CD4-positive, alpha-beta T cell (primary cell): Measurements from ENCODE around the gene ZSCAN5B. TPM values are rescaled to one million over a fixed set of nuclear protein-coding genes. Genes with fewer than 3 reads are reported as not detected.
"Not testable (repeated sequence)": the region's sequence is repeated elsewhere in the genome, so short reads cannot be mapped to it uniquely, and the experiment has no call there.

Experiments
- ATAC-seq: fragments of 200-7000 bp; cut with Tn5 transposase; one replicate; pipeline ENCODE4 v1.10.0; 2022; ENCODE audit warnings: mild to moderate bottlenecking; ENCODE audit not compliant: poor library complexity
- CTCF ChIA-PET: fragments of 350-600 bp; sonication (Branson Sonifier 250); formaldehyde crosslinking; loops from one replicate; lab custom pipeline; 2021; ENCODE audit warnings: antibody characterized with exemption, inconsistent platforms; lab: Charles Lee
- POLR2A ChIA-PET: fragments of 350-600 bp; sonication (Branson Sonifier 250); formaldehyde crosslinking; loops from one replicate; lab custom pipeline; 2021; ENCODE audit warnings: antibody characterized with exemption, inconsistent platforms; lab: Charles Lee
- DNase-seq, 14 experiments: peaks; one replicate each; pipeline ENCODE4 v3.0.0-alpha.2; 2013 to 2020; ENCODE audit warnings: mixed read lengths in 2 of 14
- H3K27ac ChIP-seq, 2 donors: one replicate each; pipeline versions ENCODE4 v1.5.1 to v1.7.0; 2013; ENCODE audit warnings: low read length in 2 of 2, low read depth in 1 of 2, mild to moderate bottlenecking in 1 of 2
- H3K27me3 ChIP-seq, 2 experiments: 1 replicate in 1 of 2; 2 replicates in 1 of 2; pipeline versions ENCODE4 v1.6.1 to v1.7.0; 2013; ENCODE audit warnings: low read length in 2 of 2, control low read depth in 1 of 2, mild to moderate bottlenecking in 1 of 2, moderate library complexity in 1 of 2; ENCODE audit not compliant: insufficient read depth in 2 of 2, control insufficient read depth in 1 of 2
- H3K36me3 ChIP-seq: one replicate; pipeline ENCODE4 v1.6.1; 2013; ENCODE audit warnings: low read length, control low read depth; ENCODE audit not compliant: insufficient read depth
- H3K4me1 ChIP-seq: one replicate; pipeline ENCODE4 v1.6.1; 2013; ENCODE audit warnings: low read length, control low read depth; ENCODE audit not compliant: insufficient read depth
- H3K4me3 ChIP-seq: one replicate; pipeline ENCODE4 v1.5.1; 2013; ENCODE audit warnings: mild to moderate bottlenecking, low read length, moderate library complexity
- H3K9me3 ChIP-seq, 2 experiments: 1 replicate in 1 of 2; 2 replicates in 1 of 2; pipeline versions ENCODE4 v1.6.1 to v1.7.0; 2013; ENCODE audit warnings: low read length in 2 of 2, mild to moderate bottlenecking in 2 of 2, control low read depth in 1 of 2, moderate library complexity in 1 of 2; ENCODE audit not compliant: control insufficient read depth in 1 of 2, insufficient read depth in 1 of 2
- H3K27ac Mint-ChIP-seq: one replicate; pipeline ENCODE4 v1.8.0; 2020; ENCODE audit warnings: mixed read lengths
- H3K27me3 Mint-ChIP-seq: one replicate; pipeline ENCODE4 v1.8.0; 2021; ENCODE audit warnings: mixed read lengths
- H3K36me3 Mint-ChIP-seq: one replicate; pipeline ENCODE4 v1.8.0; 2021; ENCODE audit warnings: low read depth, mixed read lengths
- H3K4me1 Mint-ChIP-seq: one replicate; pipeline ENCODE4 v1.8.0; 2021; ENCODE audit warnings: low read depth, mixed read lengths
- H3K4me3 Mint-ChIP-seq: one replicate; pipeline ENCODE4 v1.8.0; 2020; ENCODE audit warnings: mild to moderate bottlenecking, mixed read lengths
- H3K9me3 Mint-ChIP-seq: one replicate; pipeline ENCODE4 v1.8.0; 2020; ENCODE audit warnings: mixed read lengths
- CTCF ChIP-seq: fragments of 200-600 bp; IDR thresholded peaks from one replicate; pipeline ENCODE4 v1.8.0; 2022; ENCODE audit warnings: antibody characterized with exemption, mild to moderate bottlenecking
- intact Hi-C, 2 experiments: fragments of 100-400 bp; cut with DNase I in 1 of 2; cut with micrococcal nuclease in 1 of 2; formaldehyde crosslinking; loops; one replicate each; pipeline versions ENCODE4 v1.15.1 to v1.9.0; 2023 to 2025; cut with DNase I, micrococcal nuclease
- total RNA-seq, 174 experiments: library from RNA in 2 of 174; stranded (reverse) in 2 of 174; gene quantifications; one replicate each; pipeline ENCODE4 v1.2.3 and lab custom pipeline; 2021 to 2026

ZSCAN5B gene
- total RNA-seq, 2 experiments from 2014 or later: not detected

GRCh38 chr19:56149656-56150038 is 47.9 kb downstream of the ZSCAN5B start:
- ChIA-PET CTCF (no interaction called here), POLR2A (no interaction called here)
- no peak for DNase-seq

GRCh38 chr19:56148955-56149655 is 48.5 kb downstream of the ZSCAN5B start:
- CTCF ChIA-PET, H3K27me3 ChIP-seq, H3K4me3 ChIP-seq, DNase-seq, H3K4me1 ChIP-seq, POLR2A ChIA-PET, ATAC-seq, H3K27me3 Mint-ChIP-seq, H3K9me3 Mint-ChIP-seq, H3K27ac Mint-ChIP-seq, H3K27ac ChIP-seq, H3K4me3 Mint-ChIP-seq, H3K9me3 ChIP-seq: not testable (repeated sequence)
- peaks cover 32% of the 10 kb centered on the region for H3K36me3 ChIP-seq
- Mint-ChIP-seq H3K36me3 (peaks cover 45% of the 10 kb centered on the region), H3K4me1 (peaks cover 29% of the 10 kb centered on the region)
- intact Hi-C loops: loop anchor here in 1 of 2 experiments (10.0 kb wide), 1 partner anchor 446 kb away; the partner anchor contains the start of gene ZNF71

More at GRCh38 chr19:56149656-56150038, 47.9 kb downstream of the ZSCAN5B start:
- peaks cover 46% of the 10 kb centered on the region for H3K36me3 Mint-ChIP-seq
- peaks cover 34% of the 10 kb centered on the region for H3K36me3 ChIP-seq
- peaks cover 29% of the 10 kb centered on the region for H3K4me1 Mint-ChIP-seq
- intact Hi-C loops: loop anchor here in 1 of 2 experiments (10.0 kb wide), 1 partner anchor 445 kb away; the partner anchor contains the start of gene ZNF71
- no peak overlapping the region for H3K27ac ChIP-seq
- no peaks in the 10 kb centered on the region for H3K9me3 ChIP-seq
- no peak overlapping the region for H3K4me3 Mint-ChIP-seq
- H3K4me3 ChIP-seq: no peak overlapping the region
- no peak overlapping the region for H3K27ac Mint-ChIP-seq
- no peak for ATAC-seq
- no peak for TF ChIP-seq CTCF
- no peaks in the 10 kb centered on the region for H3K4me1 ChIP-seq
- H3K27me3 ChIP-seq: no peaks in the 10 kb centered on the region
- no peaks in the 10 kb centered on the region for H3K27me3 Mint-ChIP-seq
- no peaks in the 10 kb centered on the region for H3K9me3 Mint-ChIP-seq

GRCh38 chr19:56148096-56148495 is 49.5 kb downstream of the ZSCAN5B start:
- Mint-ChIP-seq H3K36me3 (peaks cover 37% of the 10 kb centered on the region), H3K4me3 (no peak overlapping the region), H3K27me3 (no peaks in the 10 kb centered on the region), H3K27ac (no peak overlapping the region), H3K9me3 (no peaks in the 10 kb centered on the region), H3K4me1 (peaks cover 26% of the 10 kb centered on the region)
- H3K36me3 ChIP-seq: peaks cover 32% of the 10 kb centered on the region
- no peak for ATAC-seq
- TF ChIP-seq CTCF: no peak
- POLR2A ChIA-PET: no interaction called here
- DNase-seq: no peak
- H3K9me3 ChIP-seq: no peaks in the 10 kb centered on the region
- no peak overlapping the region for H3K4me3 ChIP-seq
- CTCF ChIA-PET: no interaction called here
- H3K27ac ChIP-seq: no peak overlapping the region
- peaks cover 11% of the 10 kb centered on the region for H3K4me1 ChIP-seq
- intact Hi-C loops: loop anchor here in 1 of 2 experiments (10.0 kb wide), 1 partner anchor 447 kb away; the partner anchor contains the start of gene ZNF71
- H3K27me3 ChIP-seq: no peaks in the 10 kb centered on the region
